WTC11 (cell line): ENCODE measurements around the gene PCSK5. TPM values are rescaled to one million over a fixed set of nuclear protein-coding genes. Genes with fewer than 3 reads are reported as not detected.
A peak's percentile ranks its signal among the peaks of the same experiment; 100 is the strongest.

Experiments
- ATAC-seq: fragments of 200-7000 bp; cut with Tn5 transposase; 2 replicates; pipeline ENCODE4 v1.10.0; 2021; ENCODE audit warnings: mild to moderate bottlenecking, moderate library complexity
- CTCF ChIA-PET: fragments of 300-600 bp; sonication (Branson Sonifier 250); formaldehyde crosslinking; loops from one replicate; lab custom pipeline; 2021; ENCODE audit warnings: antibody characterized with exemption; lab: Charles Lee
- POLR2A ChIA-PET: fragments of 350-600 bp; sonication (Branson Sonifier 250); formaldehyde crosslinking; loops from one replicate; lab custom pipeline; 2021; ENCODE audit warnings: antibody characterized with exemption; lab: Charles Lee
- DNase-seq: peaks from one replicate; pipeline ENCODE4 v3.0.0; 2021; ENCODE audit warnings: low spot score
- H3K27ac Mint-ChIP-seq: 2 replicates; pipeline ENCODE4 v1.8.0; 2021; ENCODE audit warnings: mixed read lengths
- H3K27me3 Mint-ChIP-seq: 2 replicates; pipeline ENCODE4 v1.8.0; 2021; ENCODE audit warnings: low read depth, mild to moderate bottlenecking, moderate library complexity, mixed read lengths
- H3K36me3 Mint-ChIP-seq: 2 replicates; pipeline ENCODE4 v1.8.0; 2021; ENCODE audit warnings: mixed read lengths
- H3K4me1 Mint-ChIP-seq: 2 replicates; pipeline ENCODE4 v1.8.0; 2022; ENCODE audit warnings: mixed read lengths
- H3K4me3 Mint-ChIP-seq: 2 replicates; pipeline ENCODE4 v1.8.0; 2021; ENCODE audit warnings: mild to moderate bottlenecking, moderate library complexity, mixed read lengths
- H3K9me3 Mint-ChIP-seq: 2 replicates; pipeline ENCODE4 v1.8.0; 2021; ENCODE audit warnings: mixed read lengths
- CBFB ChIP-seq: sonication (generic); formaldehyde crosslinking; IDR thresholded peaks from 2 replicates; pipeline ENCODE4 v1.8.1; 2022; ENCODE audit warnings: mild to moderate bottlenecking, low read depth, missing genetic modification reagents
- CREM ChIP-seq: sonication (generic); formaldehyde crosslinking; IDR thresholded peaks from 2 replicates; pipeline ENCODE4 v1.8.1; 2022; ENCODE audit warnings: mild to moderate bottlenecking, missing genetic modification reagents, moderate library complexity
- ELF4 ChIP-seq: sonication (generic); formaldehyde crosslinking; IDR thresholded peaks from 2 replicates; pipeline ENCODE4 v1.8.1; 2022; ENCODE audit warnings: low read depth, mild to moderate bottlenecking, moderate library complexity, missing genetic modification reagents
- ESRRA ChIP-seq: sonication (generic); formaldehyde crosslinking; IDR thresholded peaks from 2 replicates; pipeline ENCODE4 v1.8.1; 2022; ENCODE audit warnings: mild to moderate bottlenecking, missing genetic modification reagents, borderline replicate concordance
- ETV6 ChIP-seq: sonication (generic); formaldehyde crosslinking; IDR thresholded peaks from 2 replicates; pipeline ENCODE4 v1.8.1; 2022; ENCODE audit warnings: mild to moderate bottlenecking, missing genetic modification reagents
- FOXJ3 ChIP-seq: sonication (generic); formaldehyde crosslinking; IDR thresholded peaks from 2 replicates; pipeline ENCODE4 v1.9.0; 2021; ENCODE audit warnings: missing genetic modification reagents, mild to moderate bottlenecking, borderline replicate concordance
- FOXK1 ChIP-seq: sonication (generic); formaldehyde crosslinking; IDR thresholded peaks from 2 replicates; pipeline ENCODE4 v1.8.0; 2022; ENCODE audit warnings: mild to moderate bottlenecking, moderate library complexity, missing genetic modification reagents
- GTF2I ChIP-seq: fragments of 250-450 bp; sonication (Bioruptor Pico); conservative IDR thresholded peaks from 2 replicates; pipeline ENCODE4 v1.4.0; 2021; ENCODE audit warnings: mild to moderate bottlenecking
- IRF2 ChIP-seq: sonication (generic); formaldehyde crosslinking; IDR thresholded peaks from 2 replicates; pipeline ENCODE4 v1.8.0; 2022; ENCODE audit warnings: low read depth, missing genetic modification reagents, borderline replicate concordance
- JAZF1 ChIP-seq: fragments of 250-450 bp; sonication (Bioruptor Pico); IDR thresholded peaks from 2 replicates; pipeline ENCODE4 v1.9.0; 2021; ENCODE audit warnings: moderate library complexity, mild to moderate bottlenecking, inconsistent platforms
- JUN ChIP-seq: sonication (generic); formaldehyde crosslinking; IDR thresholded peaks from 2 replicates; pipeline ENCODE4 v1.8.0; 2023; ENCODE audit warnings: mild to moderate bottlenecking, missing genetic modification reagents
- MYBL2 ChIP-seq: sonication (generic); formaldehyde crosslinking; IDR thresholded peaks from 2 replicates; pipeline ENCODE4 v1.8.1; 2023; ENCODE audit warnings: mild to moderate bottlenecking, moderate library complexity, missing genetic modification reagents
- NR2C2 ChIP-seq: sonication (generic); formaldehyde crosslinking; IDR thresholded peaks from 2 replicates; pipeline ENCODE4 v1.8.0; 2022; ENCODE audit warnings: mild to moderate bottlenecking, missing genetic modification reagents
- PRDM15 ChIP-seq: sonication (generic); formaldehyde crosslinking; IDR thresholded peaks from 2 replicates; pipeline ENCODE4 v1.8.0; 2022; ENCODE audit warnings: missing genetic modification reagents
- RORB ChIP-seq: fragments of 250-450 bp; sonication (Bioruptor Pico); IDR thresholded peaks from 2 replicates; pipeline ENCODE4 v1.9.0; 2021; ENCODE audit warnings: mild to moderate bottlenecking
- SMAD4 ChIP-seq: sonication (generic); formaldehyde crosslinking; IDR thresholded peaks from 2 replicates; pipeline ENCODE4 v1.8.0; 2022; ENCODE audit warnings: mild to moderate bottlenecking, missing genetic modification reagents
- SOX15 ChIP-seq: fragments of 250-450 bp; sonication (Bioruptor Pico); IDR thresholded peaks from 2 replicates; pipeline ENCODE4 v1.9.0; 2021; ENCODE audit warnings: mild to moderate bottlenecking
- TCF7 ChIP-seq: sonication (generic); formaldehyde crosslinking; IDR thresholded peaks from 2 replicates; pipeline ENCODE4 v1.8.0; 2022; ENCODE audit warnings: mild to moderate bottlenecking, low read depth, missing genetic modification reagents, moderate library complexity
- TEAD4 ChIP-seq: sonication (generic); formaldehyde crosslinking; IDR thresholded peaks from 2 replicates; pipeline ENCODE4 v1.8.0; 2022; ENCODE audit warnings: mild to moderate bottlenecking, missing genetic modification reagents
- ZNF121 ChIP-seq: sonication (generic); formaldehyde crosslinking; IDR thresholded peaks from 2 replicates; pipeline ENCODE4 v1.8.0; 2023; ENCODE audit warnings: missing genetic modification reagents
- ZNF219 ChIP-seq: sonication (generic); formaldehyde crosslinking; IDR thresholded peaks from 2 replicates; pipeline ENCODE4 v1.8.0; 2023; ENCODE audit warnings: missing genetic modification reagents, mild to moderate bottlenecking, borderline replicate concordance
- ZNF317 ChIP-seq: sonication (generic); formaldehyde crosslinking; IDR thresholded peaks from 2 replicates; pipeline ENCODE4 v1.8.1; 2023; ENCODE audit warnings: low read depth, mild to moderate bottlenecking, moderate library complexity, missing genetic modification reagents, borderline replicate concordance
- ZNF416 ChIP-seq: fragments of 250-450 bp; sonication (Bioruptor Pico); IDR thresholded peaks from 2 replicates; pipeline ENCODE4 v1.9.0; 2021; ENCODE audit warnings: mild to moderate bottlenecking, inconsistent platforms
- total RNA-seq: library from RNA; stranded (reverse); gene quantifications from 3 replicates; pipeline ENCODE4 v1.2.3, GENCODE V29; 2021
- TF ChIP-seq, protein P1 (sequence below): sonication (generic); formaldehyde crosslinking; IDR thresholded peaks from 2 replicates; pipeline ENCODE4 v1.8.0; 2023; ENCODE audit warnings: mild to moderate bottlenecking, missing genetic modification reagents
- TF ChIP-seq, protein P2 (sequence below): sonication (generic); formaldehyde crosslinking; IDR thresholded peaks from 2 replicates; pipeline ENCODE4 v1.8.0; 2022; ENCODE audit warnings: mild to moderate bottlenecking, missing genetic modification reagents

PCSK5 gene
- total RNA-seq, 1 experiment from 2014 or later: 30.6 TPM

DNA sequence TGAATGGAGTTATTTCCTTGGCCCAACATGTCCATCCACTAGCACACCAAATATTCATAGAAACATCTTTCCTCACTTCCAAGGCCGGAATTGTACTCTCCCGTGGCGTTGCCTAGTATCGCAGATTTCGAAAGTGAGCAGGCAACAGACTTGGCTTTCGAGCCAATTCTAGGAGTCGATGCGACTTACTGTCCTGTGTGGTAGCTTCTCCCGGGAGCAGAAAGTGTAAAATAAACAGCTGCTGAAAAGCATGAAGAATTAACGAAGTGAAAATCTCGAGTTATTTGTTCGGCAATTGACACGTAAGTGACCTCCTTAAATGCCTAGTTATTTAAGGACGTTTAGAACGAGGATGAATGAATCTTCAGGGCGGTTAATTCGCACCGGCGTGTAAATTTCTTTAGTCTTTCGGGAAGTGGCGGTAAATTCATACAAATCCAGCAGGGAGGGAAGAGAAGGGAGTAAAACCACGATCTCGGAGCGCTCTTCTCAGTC, 449 bp upstream of the PCSK5 start:
- Mint-ChIP-seq H3K27me3 (peaks cover 21% of the 10 kb centered on the region), H3K27ac (no peak overlapping the region), H3K9me3 (no peaks in the 10 kb centered on the region), H3K36me3 (no peaks in the 10 kb centered on the region), H3K4me3 (peak overlapping the region; percentile 87), H3K4me1 (peaks cover 37% of the 10 kb centered on the region)
- no peak for ATAC-seq
- CTCF ChIA-PET: interaction anchor here (0.6 to 3.0 kb wide), 7 partner anchors 10 to 704 kb away, joined by 3 to 11 read pairs (median 3); no protein-coding TSS in a partner anchor
- TF ChIP-seq FOXK1 (CRISPR knock-in tag): no peak
- TF ChIP-seq JUN: no peak
- TF ChIP-seq ZNF317: no peak
- no peak for TF ChIP-seq SOX15 (CRISPR knock-in tag)
- no peak for TF ChIP-seq NR2C2 (CRISPR knock-in tag)
- TF ChIP-seq IRF2 (CRISPR knock-in tag): no peak
- TF ChIP-seq ELF4 (CRISPR knock-in tag): no peak
- TF ChIP-seq, protein P1, sequence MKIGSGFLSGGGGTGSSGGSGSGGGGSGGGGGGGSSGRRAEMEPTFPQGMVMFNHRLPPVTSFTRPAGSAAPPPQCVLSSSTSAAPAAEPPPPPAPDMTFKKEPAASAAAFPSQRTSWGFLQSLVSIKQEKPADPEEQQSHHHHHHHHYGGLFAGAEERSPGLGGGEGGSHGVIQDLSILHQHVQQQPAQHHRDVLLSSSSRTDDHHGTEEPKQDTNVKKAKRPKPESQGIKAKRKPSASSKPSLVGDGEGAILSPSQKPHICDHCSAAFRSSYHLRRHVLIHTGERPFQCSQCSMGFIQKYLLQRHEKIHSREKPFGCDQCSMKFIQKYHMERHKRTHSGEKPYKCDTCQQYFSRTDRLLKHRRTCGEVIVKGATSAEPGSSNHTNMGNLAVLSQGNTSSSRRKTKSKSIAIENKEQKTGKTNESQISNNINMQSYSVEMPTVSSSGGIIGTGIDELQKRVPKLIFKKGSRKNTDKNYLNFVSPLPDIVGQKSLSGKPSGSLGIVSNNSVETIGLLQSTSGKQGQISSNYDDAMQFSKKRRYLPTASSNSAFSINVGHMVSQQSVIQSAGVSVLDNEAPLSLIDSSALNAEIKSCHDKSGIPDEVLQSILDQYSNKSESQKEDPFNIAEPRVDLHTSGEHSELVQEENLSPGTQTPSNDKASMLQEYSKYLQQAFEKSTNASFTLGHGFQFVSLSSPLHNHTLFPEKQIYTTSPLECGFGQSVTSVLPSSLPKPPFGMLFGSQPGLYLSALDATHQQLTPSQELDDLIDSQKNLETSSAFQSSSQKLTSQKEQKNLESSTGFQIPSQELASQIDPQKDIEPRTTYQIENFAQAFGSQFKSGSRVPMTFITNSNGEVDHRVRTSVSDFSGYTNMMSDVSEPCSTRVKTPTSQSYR (CRISPR knock-in tag): no peak
- no peak for TF ChIP-seq CBFB
- TF ChIP-seq GTF2I: no peak
- TF ChIP-seq RORB: no peak
- no peak for TF ChIP-seq ZNF121
- TF ChIP-seq SMAD4 (CRISPR knock-in tag): no peak
- TF ChIP-seq MYBL2 (CRISPR knock-in tag): no peak
- TF ChIP-seq ZNF416: no peak
- no peak for TF ChIP-seq CREM (CRISPR knock-in tag)
- no peak for TF ChIP-seq TCF7
- no peak for TF ChIP-seq JAZF1 (CRISPR knock-in tag)
- no peak for TF ChIP-seq ETV6 (CRISPR knock-in tag)
- TF ChIP-seq, protein P2, sequence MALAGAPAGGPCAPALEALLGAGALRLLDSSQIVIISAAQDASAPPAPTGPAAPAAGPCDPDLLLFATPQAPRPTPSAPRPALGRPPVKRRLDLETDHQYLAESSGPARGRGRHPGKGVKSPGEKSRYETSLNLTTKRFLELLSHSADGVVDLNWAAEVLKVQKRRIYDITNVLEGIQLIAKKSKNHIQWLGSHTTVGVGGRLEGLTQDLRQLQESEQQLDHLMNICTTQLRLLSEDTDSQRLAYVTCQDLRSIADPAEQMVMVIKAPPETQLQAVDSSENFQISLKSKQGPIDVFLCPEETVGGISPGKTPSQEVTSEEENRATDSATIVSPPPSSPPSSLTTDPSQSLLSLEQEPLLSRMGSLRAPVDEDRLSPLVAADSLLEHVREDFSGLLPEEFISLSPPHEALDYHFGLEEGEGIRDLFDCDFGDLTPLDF: no peak
- TF ChIP-seq, all 79 proteins: peak for 0
- POLR2A ChIA-PET: interaction anchor here (0.7 to 1.8 kb wide), 8 partner anchors 8 to 409 kb away, joined by 3 to 5 read pairs (median 3); no protein-coding TSS in a partner anchor
- no peak for DNase-seq

GRCh38 chr9:75891277-75891741, 836 bp downstream of the PCSK5 start:
- POLR2A ChIA-PET: interaction anchor here (0.6 to 1.8 kb wide), 4 partner anchors 32 to 1756 kb away, joined by 3 to 6 read pairs (median 4); no protein-coding TSS in a partner anchor
- TF ChIP-seq TEAD4 (CRISPR knock-in tag) (no peak), ESRRA (no peak), PRDM15 (CRISPR knock-in tag) (no peak), ZNF219 (CRISPR knock-in tag) (no peak), MYBL2 (CRISPR knock-in tag) (no peak), FOXJ3 (no peak)
- TF ChIP-seq, all 79 proteins: peak for 0
- Mint-ChIP-seq H3K4me3 (peak overlapping the region; percentile 93), H3K27ac (no peak overlapping the region), H3K36me3 (no peaks in the 10 kb centered on the region), H3K27me3 (peaks cover 21% of the 10 kb centered on the region), H3K9me3 (no peaks in the 10 kb centered on the region), H3K4me1 (peaks cover 49% of the 10 kb centered on the region)
- no peak for ATAC-seq
- CTCF ChIA-PET: interaction anchor here (0.7 to 3.0 kb wide), 5 partner anchors 25 to 706 kb away, joined by 3 to 9 read pairs (median 3); no protein-coding TSS in a partner anchor
- DNase-seq: peak; percentile 34
